Mesodermal cell (in vitro differentiated cells): Measurements from ENCODE around the gene ZNF83. TPM values are rescaled to one million over a fixed set of nuclear protein-coding genes. Genes with fewer than 3 reads are reported as not detected.
"Not testable (repeated sequence)": the region's sequence is repeated elsewhere in the genome, so short reads cannot be mapped to it uniquely, and the experiment has no call there.

Source experiments
- H3K27ac ChIP-seq: 2 replicates; pipeline ENCODE4 v1.7.0; 2013; ENCODE audit warnings: mild to moderate bottlenecking, low read depth, low read length, moderate library complexity; ENCODE audit not compliant: severe bottlenecking
- H3K36me3 ChIP-seq: 2 replicates; pipeline ENCODE4 v1.7.1; 2013; ENCODE audit warnings: mild to moderate bottlenecking, low read length, moderate library complexity; ENCODE audit not compliant: control insufficient read depth, insufficient read depth
- H3K4me1 ChIP-seq: one replicate; pipeline ENCODE4 v1.7.1; 2013; ENCODE audit warnings: mild to moderate bottlenecking, low read length; ENCODE audit not compliant: insufficient read depth, control insufficient read depth, poor library complexity, severe bottlenecking
- H3K4me3 ChIP-seq: 2 replicates; pipeline ENCODE4 v1.7.0; 2013; ENCODE audit warnings: low read length, control low read depth, mild to moderate bottlenecking; ENCODE audit not compliant: insufficient read depth, poor library complexity, severe bottlenecking; ENCODE audit errors: extremely low read depth
- H3K9me3 ChIP-seq: 2 replicates; pipeline ENCODE4 v1.7.1; 2013; ENCODE audit warnings: mild to moderate bottlenecking, low read length, moderate library complexity; ENCODE audit not compliant: control insufficient read depth
- WGBS, 2 experiments: methylation state at CpG; one replicate each; pipeline ENCODE4 v1.1.5; 2013; ENCODE audit warnings: missing lambda C conversion rate in 2 of 2; ENCODE audit not compliant: insufficient coverage in 2 of 2; 5-methylcytosine and 5-hydroxymethylcytosine counted together
- polyA plus RNA-seq, 2 experiments: library from polyadenylated mRNA; stranded (reverse); fragments of 50-300 nt; gene quantifications; one replicate each; pipeline ENCODE4 v1.2.3, GENCODE V29; 2013

Gene ZNF83
- polyA plus RNA-seq (2013, experiment 1 of 2) = 72.5 TPM
- polyA plus RNA-seq (2013, experiment 2 of 2) = 86.4 TPM

DNA sequence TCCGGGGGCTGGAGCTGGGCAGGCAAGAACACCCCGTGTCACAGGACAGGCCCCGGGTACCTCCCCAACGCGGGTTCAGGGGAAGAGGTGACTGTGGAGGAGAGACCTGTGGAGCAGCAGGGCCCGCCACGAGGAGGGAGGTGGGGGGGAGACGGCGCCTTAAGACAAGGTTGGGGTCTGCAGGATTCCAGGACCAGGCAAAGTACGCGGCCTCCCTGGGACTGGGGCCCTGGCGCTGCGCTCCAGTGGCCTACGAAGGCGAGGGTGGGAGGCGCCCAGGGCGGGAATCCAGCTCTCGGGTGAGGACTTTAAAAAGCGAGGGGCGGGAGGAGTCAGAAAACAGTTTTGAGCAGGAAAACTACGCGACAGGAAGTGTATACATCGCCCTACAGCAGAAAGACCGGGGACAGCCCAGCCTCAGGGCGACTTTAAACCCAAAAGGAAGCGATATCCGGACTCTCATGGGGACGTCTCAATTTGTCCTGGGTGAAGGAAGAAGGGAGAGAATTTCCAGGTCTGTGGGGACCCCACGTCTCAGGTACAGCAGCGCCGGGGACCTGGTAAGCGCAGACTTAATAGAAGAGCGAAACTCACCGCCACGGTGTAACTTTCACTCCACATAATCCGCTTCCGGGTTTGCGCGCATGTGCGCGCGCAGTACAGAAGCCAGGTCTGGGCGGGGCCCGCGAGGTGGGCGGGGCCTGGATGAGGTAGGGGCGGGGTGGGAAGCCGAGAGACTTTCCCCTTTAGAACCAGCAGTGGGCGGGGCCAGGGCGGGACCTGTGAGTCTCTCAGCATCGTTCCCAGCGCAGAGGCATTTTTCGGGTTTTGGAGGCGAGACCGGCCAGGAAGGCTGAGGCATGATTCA lies at the start of gene ZNF83:
TSS of gene ZNF83 (minus strand) at position 638 of the 868 bp plus-strand sequence.
- H3K9me3 ChIP-seq = no peaks in the 10 kb centered on the region
- H3K4me1 ChIP-seq = peaks cover 3% of the 10 kb centered on the region
- H3K27ac ChIP-seq = peak within 1 kb of the TSS; percentile 89
- peaks cover 24% of the 10 kb centered on the region for H3K36me3 ChIP-seq
- 2 to 3% methylated on average over 34 to 42 of the region's 55 CpGs for WGBS, 2 experiments
- peak within 1 kb of the TSS; percentile 59 for H3K4me3 ChIP-seq

DNA sequence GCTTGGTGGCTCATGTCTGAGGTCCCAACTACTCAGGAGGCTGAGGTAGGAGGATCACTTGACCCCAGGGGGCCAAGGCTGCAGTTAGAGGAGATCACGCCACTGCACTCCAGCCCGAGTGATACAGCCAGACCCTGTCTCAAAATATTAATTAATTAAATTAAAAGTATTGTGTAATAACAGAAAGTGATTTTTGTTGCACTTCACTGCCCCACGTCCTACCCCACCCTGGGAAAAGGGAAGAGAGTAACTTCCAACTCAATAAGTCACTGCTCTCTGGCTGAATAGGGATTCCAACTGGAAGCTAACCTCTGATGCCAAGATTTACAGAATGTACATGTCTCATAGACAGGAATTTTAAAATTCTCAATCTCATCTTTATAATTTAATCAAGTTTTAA lies 49.5 kb upstream of the ZNF83 start:
- H3K9me3 ChIP-seq = no peaks in the 10 kb centered on the region
- H3K27ac ChIP-seq = no peak overlapping the region
- peak overlapping the region; percentile 83 for H3K4me3 ChIP-seq
- H3K4me1 ChIP-seq = peaks cover 16% of the 10 kb centered on the region
- no CpG with 5 or more reads among the region's 3 CpGs for WGBS, 2 experiments
- H3K36me3 ChIP-seq = peaks cover 47% of the 10 kb centered on the region

GRCh38 chr19:52685811-52686210 lies 47.7 kb upstream of the ZNF83 start:
- Histone ChIP-seq H3K9me3 (no peaks in the 10 kb centered on the region), H3K4me1 (peaks cover 3% of the 10 kb centered on the region), H3K27ac (no peak overlapping the region), H3K4me3 (no peak overlapping the region), H3K36me3 (peaks cover 60% of the 10 kb centered on the region)
- WGBS, 2 experiments = no CpG with 5 or more reads among the region's 1 CpG

DNA sequence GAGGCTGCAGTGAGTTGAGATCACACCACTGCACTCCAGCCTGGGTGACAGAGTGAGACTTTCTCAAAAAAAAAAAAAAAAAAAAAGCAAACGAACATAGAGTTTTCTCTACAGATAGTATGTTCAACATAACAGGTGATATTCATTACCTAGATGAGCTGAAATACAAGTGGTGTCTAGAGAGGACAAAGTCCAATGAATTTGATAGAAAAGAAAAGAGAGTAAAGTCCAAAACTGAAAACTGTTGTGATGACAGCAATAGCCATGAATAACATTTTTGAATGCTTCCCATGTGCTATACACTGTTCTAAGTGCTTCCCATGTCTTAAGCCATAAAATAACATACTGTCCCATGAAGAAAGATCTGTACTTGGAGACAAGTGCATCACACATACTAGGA lies 43.1 kb upstream of the ZNF83 start:
- H3K27ac ChIP-seq = not testable (repeated sequence)

GRCh38 chr19:52679598-52679997 lies 41.4 kb upstream of the ZNF83 start:
- Histone ChIP-seq H3K4me3 (no peak overlapping the region), H3K9me3 (no peaks in the 10 kb centered on the region), H3K36me3 (peaks cover 70% of the 10 kb centered on the region), H3K4me1 (no peaks in the 10 kb centered on the region), H3K27ac (no peak overlapping the region)
- 97% methylated on average over 4 of the region's 5 CpGs for WGBS, 2 experiments

More for the DNA sequence above, 43.1 kb upstream of the ZNF83 start:
- not testable (repeated sequence) for H3K9me3 ChIP-seq, H3K4me1 ChIP-seq, H3K4me3 ChIP-seq
- H3K36me3 ChIP-seq = peaks cover 80% of the 10 kb centered on the region
- no CpG with 5 or more reads among the region's 1 CpG for WGBS, 2 experiments

- WGBS, 2 experiments = 100% methylated on average over 4 to 6 of the region's 6 CpGs
- H3K4me1 ChIP-seq, H3K27ac ChIP-seq, H3K9me3 ChIP-seq, H3K4me3 ChIP-seq: not testable (repeated sequence)
- peaks cover 72% of the 10 kb centered on the region for H3K36me3 ChIP-seq
Measured at GRCh38 chr19:52675239-52675638, 37.1 kb upstream of the ZNF83 start.

DNA sequence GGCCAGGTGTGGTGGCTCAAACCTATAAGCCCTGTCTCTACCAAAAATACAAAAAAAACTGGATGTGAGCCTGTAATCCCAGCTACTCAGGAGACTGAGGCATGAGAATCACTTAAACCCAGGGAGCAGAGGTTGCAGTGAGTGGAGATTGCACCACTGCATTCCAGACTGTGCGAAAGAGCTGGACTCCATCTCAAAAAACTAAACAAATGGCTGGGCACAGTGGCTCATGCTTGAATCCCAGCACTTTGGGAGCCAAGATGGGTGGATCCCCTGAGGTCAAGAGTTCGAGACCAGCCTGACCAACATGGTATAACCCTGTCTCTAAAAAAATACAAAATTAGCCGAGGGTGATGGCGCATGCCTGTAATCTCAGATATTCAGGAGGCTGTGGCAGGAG lies 34.9 kb upstream of the ZNF83 start:
- Histone ChIP-seq H3K36me3 (peaks cover 69% of the 10 kb centered on the region), H3K27ac (no peak overlapping the region), H3K9me3 (no peaks in the 10 kb centered on the region), H3K4me1 (no peaks in the 10 kb centered on the region), H3K4me3 (no peak overlapping the region)
- WGBS, 2 experiments = 85 to 100% methylated on average over 2 to 4 of the region's 4 CpGs

GRCh38 chr19:52670046-52670445 lies 31.9 kb upstream of the ZNF83 start:
- WGBS, 2 experiments = 93 to 94% methylated on average over 2 of the region's 4 CpGs
- H3K4me1 ChIP-seq = no peaks in the 10 kb centered on the region
- H3K27ac ChIP-seq = no peak overlapping the region
- no peak overlapping the region for H3K4me3 ChIP-seq
- no peaks in the 10 kb centered on the region for H3K9me3 ChIP-seq
- H3K36me3 ChIP-seq = peaks cover 75% of the 10 kb centered on the region

GRCh38 chr19:52669586-52669985 lies 31.4 kb upstream of the ZNF83 start:
- no peak overlapping the region for H3K4me3 ChIP-seq
- H3K36me3 ChIP-seq = peaks cover 80% of the 10 kb centered on the region
- 80 to 100% methylated on average over 1 to 3 of the region's 5 CpGs for WGBS, 2 experiments
- H3K9me3 ChIP-seq = no peaks in the 10 kb centered on the region
- H3K4me1 ChIP-seq = no peaks in the 10 kb centered on the region
- no peak overlapping the region for H3K27ac ChIP-seq

DNA sequence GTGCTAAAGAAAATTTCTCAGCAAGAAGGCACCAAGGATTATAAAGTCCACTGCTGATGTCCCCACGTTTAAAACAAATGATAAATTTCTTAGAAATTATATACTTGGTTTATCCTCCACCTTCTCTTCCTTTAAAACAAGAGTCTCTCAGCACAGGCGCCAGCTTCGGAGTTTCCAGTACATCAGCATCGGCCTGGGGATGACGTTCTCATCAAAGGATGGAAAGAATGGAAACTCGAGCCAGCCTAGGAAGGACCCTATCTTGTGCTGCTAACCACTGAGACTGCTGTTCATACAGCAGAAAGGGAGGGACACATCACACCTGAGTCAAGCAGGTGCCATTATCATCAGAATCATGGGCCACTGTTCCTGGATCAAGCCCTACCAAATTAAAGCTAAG lies 29.8 kb upstream of the ZNF83 start:
- Histone ChIP-seq H3K4me3 (no peak overlapping the region), H3K36me3 (peaks cover 76% of the 10 kb centered on the region), H3K27ac (no peak overlapping the region), H3K4me1 (peaks cover 2% of the 10 kb centered on the region), H3K9me3 (no peaks in the 10 kb centered on the region)
- whole genome bisulfite sequencing, 2 experiments = 90 to 94% methylated on average over 3 to 5 of the region's 6 CpGs

GRCh38 chr19:52666506-52666905 lies 28.4 kb upstream of the ZNF83 start:
- Histone ChIP-seq H3K27ac (no peak overlapping the region), H3K4me1 (peaks cover 6% of the 10 kb centered on the region), H3K36me3 (peaks cover 77% of the 10 kb centered on the region), H3K4me3 (no peak overlapping the region), H3K9me3 (no peaks in the 10 kb centered on the region)
